Measurements from ENCODE around the gene RPL39.
"Not testable (repeated sequence)": the region's sequence is repeated elsewhere in the genome, so short reads cannot be mapped to it uniquely, and the experiment has no call there.

Gene RPL39

DNA sequence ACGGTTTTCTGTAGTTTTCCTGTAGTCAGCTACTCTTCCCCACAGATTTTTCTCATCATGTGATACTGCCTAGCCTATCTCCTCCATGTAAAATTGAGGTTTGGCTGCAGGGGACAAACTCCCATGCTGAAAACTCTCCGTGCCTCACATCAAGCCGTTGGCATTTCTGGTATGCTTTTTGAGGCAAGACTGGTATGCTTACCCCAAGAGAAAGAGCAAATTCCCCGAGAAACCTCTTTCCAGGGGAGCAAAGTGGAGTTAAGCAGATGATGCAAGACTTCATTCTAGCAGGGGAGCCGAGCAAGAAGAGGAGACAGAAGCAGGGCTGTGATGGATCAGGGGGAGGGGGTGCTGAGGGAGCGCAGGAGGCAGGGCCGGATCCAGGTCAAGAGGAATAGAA lies 28.2 kb downstream of the RPL39 start:
- no peak for DNase-seq (ENCODE audit: low read depth in 2 of 2)

DNA sequence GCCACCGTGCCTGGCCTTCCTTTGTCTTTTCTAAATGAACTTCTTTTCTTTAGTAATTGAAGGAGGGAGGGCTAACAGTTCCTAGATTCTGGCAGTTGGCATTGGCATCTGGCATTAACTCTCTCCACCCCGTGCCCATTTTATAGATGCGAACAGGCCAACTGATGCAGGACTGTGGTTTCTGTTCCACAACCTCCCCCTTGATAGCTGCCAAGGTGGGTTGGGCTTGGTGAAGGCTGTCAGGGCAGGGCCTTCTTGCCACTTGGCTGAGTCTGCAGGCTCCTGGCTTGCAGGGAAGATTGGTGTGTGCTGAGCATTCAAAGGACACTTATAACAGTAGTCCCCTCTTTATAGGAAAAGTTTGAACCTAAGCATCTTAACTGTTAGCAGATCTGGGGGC lies 28.7 kb downstream of the RPL39 start:
- DNase-seq (ENCODE audit: low read depth in 2 of 2): no peak

DNA sequence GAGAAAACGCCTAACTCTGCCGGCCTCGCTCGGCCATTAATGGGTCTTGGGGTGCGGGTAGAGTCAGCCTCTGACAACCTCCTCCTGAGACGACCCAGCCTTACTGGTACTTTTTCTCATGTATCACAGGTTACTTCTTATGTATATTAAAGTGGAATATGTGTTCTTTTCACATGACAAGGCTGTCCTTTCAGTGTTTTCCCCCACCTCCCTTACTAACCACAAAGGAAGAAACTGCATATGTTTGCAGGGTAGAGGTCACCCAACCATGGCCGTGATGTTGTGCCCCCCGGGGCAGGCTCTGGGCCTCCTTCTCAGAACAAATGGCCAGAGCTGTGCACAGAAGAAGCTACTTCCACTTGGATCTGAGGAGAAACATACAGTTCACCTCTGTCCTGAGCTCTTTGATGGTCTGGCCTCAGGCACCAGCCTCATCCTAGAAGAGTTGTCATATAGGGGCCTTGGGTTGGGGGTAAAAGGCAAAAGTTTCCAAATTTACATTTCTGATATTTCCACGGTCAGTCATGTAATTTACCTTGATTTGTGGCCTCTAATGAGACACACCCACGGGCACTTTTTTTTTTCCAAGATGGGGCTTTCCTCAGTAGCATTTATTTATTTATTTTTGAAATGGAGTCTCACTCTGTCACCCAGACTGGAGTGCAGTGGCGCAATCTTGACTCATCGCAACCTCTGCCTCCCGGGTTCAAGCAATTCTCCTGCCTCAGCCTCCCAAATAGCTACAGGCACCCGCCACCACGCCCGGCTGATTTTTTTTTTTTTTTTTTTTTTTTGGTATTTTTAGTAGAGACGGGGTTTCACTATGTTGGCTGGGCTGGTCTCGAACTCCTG lies 31.2 kb downstream of the RPL39 start:
- no peak for DNase-seq (ENCODE audit: low read depth in 2 of 2)

DNA sequence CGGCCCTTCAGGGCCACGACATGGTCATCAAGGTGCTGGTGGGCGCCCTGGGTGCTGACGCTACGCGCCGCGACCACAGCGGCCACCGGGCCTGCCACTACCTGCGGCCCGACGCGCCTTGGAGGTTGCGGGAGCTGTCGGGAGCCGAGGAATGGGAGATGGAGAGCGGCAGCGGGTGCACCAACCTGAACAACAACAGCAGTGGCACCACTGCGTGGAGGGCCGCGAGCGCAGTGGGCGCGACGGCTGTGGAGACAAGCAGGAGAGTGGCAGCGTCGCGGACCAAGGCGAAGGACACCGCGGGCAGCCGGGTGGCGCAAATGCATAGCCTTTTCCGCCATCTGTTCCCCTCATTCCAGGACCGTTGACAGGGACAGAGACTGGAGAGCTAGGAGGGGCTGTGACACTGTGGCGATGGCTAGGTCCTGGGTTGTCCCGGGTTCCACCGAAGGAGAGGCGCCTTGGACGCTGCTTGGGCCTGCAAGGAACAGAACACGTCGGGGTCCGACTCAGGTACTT lies 32.1 kb downstream of the RPL39 start:
- no peak for DNase-seq (ENCODE audit: low read depth in 2 of 2)

DNA sequence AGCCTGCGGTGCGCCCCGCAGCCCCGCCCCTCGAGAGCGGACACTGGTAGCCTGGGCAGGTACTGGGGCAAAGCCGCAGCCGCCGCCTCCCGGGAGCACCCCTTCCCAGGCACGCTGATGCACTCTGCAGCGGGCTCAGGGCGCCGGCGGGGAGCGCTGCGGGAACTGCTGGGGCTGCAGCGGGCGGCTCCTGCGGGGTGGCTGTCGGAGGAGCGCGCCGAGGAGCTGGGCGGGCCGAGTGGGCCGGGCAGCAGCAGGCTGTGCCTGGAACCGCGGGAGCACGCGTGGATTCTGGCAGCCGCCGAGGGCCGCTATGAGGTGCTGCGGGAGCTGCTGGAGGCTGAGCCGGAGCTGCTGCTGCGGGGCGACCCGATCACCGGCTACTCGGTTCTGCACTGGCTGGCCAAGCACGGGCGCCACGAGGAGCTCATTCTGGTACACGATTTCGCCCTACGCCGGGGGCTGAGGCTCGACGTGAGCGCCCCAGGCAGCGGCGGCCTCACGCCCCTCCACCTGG lies 32.6 kb downstream of the RPL39 start:
- DNase-seq (ENCODE audit: low read depth in 2 of 2): no peak

DNA sequence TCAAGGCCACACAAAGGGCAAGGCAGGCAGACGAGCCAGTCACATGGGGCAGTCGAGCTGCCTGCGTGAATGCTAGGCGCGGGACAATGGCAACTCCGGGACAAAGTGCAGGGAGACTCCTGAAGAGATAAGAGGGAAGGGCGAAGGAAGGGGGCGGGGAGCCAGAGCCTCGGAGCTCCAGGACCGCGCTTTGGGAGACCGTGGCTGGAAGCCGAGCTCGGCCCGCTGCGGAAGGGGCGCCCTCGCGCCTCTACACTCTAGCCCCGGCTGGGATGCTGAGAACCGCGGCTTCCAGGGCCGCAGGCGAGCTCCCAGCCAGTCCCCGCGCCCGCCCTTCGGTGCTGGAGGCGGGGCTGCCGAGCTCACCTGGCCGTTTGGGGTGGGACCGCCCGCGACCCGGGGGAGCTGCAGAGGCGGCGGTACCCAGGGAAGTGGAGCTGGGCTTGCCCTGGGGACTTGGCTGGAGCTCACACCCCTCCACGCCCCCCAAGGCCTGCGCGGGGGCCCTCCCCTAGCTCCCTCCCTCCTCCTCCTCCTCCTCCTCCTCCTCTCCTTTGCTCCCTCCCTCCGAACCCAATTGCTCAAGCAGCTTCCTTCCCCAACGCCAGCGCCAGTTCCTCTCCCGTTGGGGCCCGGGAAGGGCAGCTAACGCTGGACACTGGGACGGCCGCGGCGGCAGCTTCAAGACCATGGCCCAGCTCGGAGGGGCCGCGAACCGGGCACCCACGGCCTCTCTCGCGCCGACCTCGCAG lies 33.3 kb downstream of the RPL39 start, which contains the start of gene SOWAHD:
SOWAHD (plus strand) TSS at position 610 of the 752 bp plus-strand sequence; CDS start at position 690, 80 bp downstream.
- DNase-seq (ENCODE audit: low read depth in 2 of 2): no peak

DNA sequence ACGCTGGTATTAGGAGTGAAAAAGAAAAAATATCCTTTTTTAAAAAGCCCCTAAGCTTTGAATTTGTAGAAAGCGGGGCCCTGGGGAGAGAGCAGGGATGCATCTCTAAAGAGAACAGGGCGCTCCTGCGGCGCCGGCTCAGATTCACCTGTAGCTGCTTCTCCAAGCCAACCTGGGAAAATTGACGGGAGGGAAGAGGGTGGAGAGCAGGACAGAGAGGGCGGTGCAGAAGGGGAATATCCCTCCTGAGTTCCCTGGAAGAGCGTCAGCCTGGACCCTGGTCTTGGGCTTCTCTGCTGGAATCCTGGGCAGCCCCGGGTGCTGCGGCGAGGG lies 33.8 kb downstream of the RPL39 start:
- DNase-seq (ENCODE audit: low read depth in 2 of 2): no peak

DNA sequence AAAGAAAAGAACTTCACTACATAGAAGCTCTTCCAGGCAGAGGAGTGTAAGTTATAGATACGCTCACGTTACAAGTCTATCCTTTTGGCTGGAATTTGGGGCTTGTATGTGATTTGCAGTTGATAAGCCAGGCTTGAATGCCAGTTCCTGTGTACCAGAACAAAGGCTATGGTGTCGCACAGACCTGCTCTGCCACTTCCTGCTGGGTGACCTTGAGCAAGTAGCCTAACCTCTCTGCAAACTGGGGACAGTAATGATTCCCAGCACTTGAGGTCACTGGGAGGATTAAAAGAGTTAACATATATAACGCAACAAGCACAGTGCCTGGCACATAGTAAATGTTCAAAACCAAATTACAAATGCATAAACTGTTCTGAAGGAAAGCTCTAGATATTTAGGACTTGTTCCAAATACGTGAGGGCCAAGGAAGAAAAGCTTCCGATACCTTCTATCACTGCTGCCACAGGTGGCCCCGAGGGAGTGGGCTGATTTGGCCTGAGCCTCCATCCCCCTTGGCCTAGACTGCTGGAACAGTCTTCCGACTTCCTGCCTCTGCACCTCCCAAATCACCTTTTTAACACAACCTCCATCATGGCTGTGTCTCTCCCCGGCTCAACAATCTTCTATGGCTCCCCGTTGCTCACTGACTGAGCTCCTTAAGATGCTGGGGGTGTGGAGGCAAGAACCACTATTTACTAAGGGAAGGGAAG lies 34.3 kb downstream of the RPL39 start:
- no peak for DNase-seq (ENCODE audit: low read depth in 2 of 2)

DNA sequence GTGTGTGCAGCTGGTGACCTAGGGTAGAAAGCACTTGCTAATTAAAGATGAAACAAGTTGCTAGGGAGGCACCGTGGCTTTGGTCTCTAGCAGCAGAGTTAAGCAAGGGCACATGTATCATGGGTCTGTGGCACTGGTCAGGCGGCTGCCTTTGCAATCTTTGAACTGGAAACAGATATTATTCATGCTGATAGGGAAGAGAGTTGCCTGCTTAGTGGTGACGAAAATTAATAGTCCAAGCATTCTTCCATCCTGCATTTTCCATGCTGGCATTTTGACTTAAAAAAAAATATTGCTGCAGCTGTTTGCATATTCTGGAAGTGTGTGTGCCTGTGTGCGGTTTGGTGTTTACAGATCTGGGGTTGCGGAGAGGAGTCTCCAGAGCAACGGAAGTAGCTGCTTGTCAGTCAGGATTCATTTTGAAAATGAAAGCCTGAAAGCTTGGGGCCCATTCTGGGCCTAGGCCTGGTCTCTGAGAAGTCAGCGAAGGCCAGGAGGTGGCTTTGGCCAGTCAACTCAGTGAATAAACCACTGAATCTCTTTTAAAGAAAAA lies 35.4 kb downstream of the RPL39 start:
- peak in 1 of 2 donors; percentile 24 for DNase-seq (ENCODE audit: low read depth in 2 of 2)

DNA sequence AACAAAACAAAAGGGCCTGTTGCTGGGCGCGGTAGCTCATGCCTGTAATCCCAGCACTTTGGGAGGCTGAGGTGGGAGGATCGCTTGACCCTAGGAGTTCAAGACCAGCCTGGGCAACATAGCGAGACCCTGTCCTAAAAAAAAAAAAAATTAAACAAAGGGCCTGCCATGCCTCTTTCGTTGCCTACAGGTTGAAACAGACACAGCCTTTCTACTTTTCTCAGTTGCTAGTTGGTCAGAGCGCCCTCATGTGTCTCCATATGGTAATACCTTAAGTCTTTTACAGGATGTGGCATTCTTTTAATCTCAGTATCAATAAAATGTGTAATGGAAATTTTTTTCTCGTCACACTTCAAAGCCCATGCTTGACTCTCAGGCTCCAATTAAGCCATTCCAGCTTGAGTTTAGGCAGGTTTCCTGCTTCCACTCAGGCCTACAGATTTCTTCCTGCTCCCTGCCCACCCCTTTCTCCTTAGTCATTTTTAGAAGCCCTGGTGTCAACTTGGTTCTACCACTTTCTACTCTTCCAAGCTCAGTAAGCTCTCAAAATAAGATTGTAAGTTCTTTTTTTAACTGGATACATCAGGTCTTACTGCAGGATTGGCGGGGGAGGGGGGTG lies 37.7 kb downstream of the RPL39 start:
- no peak for DNase-seq (ENCODE audit: low read depth in 2 of 2)

DNA sequence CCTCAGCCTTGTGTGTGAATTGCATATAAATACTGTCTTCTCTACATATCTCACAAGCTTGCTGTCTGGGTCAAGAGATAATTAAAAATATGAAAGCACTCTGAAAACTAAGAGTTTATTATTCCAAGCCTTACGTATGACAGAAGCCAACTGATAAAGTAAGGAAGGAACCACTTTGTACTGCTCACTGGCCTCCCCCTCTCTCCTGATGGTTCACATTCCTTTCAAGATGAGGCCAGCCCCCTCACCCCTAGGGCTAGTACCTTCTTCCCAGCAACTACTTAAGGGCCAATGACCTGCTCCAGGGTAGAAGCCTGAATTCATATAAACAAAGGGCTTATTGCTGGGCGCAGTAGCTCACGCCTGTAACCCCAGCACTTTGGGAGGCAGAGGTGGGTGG lies 38.4 kb downstream of the RPL39 start:
- no peak for DNase-seq (ENCODE audit: low read depth in 2 of 2)

DNA sequence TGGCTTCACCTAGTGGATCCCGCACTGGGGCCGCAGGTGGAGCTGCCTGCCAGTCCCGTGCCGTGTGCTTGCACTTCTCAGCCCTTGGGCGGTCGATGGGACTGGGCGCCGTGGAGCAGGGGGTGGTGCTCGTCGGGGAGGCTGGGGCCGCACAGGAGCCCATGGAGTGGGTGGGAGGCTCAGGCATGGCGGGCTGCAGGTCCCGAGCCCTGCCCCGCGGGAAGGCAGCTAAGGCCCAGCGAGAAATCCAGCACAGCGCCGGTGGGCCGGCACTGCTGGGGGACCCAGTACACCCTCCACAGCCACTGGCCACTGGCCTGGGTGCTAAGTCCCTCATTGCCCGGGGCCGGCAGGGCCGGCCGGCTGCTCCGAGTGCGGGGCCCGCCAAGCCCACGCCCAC lies 40.7 kb downstream of the RPL39 start:
- not testable (repeated sequence) for DNase-seq (ENCODE audit: low read depth in 2 of 2)

DNA sequence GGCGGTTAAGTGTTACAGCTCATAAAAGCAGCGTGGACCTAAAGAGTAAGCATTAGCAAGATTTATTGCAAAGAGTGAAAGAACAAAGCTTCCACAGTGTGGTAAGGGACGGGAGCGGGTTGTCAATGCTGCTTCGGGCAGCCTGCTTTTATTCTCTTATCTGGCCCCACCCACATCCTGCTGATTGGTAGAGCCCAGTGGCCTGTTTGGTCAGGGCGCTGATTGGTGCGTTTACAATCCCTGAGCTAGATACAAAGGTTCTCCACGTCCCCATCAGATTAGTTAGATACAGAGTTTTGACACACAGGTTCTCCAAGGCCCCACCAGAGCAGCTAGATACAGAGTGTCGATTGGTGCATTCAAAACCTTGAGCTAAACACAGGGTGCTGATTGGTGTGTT lies 41.3 kb downstream of the RPL39 start:
- DNase-seq (ENCODE audit: low read depth in 2 of 2): not testable (repeated sequence)

DNA sequence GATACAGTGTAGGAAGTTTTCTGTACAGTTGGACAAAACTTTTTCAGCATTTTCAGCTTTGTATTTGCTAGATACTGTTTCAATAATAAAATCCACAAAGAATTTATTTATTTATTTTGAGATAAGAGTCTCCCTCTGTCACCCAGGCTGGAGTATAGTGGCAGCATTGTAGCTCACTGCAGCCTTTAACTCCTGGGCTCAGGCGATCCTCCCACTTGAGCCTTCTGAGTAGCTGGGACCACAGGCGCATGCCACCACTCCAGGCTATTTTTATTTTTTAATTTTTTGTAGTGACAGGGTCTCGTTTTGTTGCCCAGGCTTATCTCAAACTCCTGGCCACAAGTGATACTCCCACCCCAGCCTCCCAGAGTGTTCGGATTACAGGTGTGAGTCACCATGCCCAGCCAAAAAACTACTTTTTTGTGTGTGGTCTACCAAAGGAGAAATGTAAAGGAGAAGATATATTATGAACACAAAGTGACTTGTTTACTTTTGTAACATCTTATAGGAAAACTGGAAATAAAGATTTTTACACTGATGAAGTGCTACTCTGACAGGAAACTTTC lies 46.1 kb downstream of the RPL39 start:
- DNase-seq (ENCODE audit: low read depth in 2 of 2): no peak

DNA sequence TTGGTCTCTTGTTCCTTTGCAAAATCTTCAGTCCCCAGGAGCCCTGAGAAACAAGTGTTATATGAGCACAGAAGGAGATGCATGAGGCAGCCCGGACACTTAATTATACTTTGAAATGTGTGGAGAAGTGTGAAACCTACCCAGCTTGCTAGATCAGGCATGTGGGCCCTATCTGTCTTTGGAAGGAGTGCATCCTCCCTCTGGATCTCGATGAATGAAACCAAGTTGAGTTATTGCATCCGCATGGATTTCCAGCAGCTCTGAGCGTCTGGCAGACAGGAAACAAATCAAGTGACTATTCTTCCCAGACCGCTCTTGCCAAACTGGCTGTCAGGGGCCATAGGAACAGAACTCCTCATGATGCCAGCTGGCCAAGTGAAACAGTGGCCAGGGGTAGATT lies 52.7 kb downstream of the RPL39 start:
- DNase-seq (ENCODE audit: low read depth in 2 of 2): no peak
